AG09319 (cell line): ENCODE data around the gene RNF17.

Source experiments
- DNase-seq: peaks from one replicate; pipeline ENCODE4 v3.0.0-alpha.2; 2010; ENCODE audit warnings: low read depth; ENCODE audit errors: extremely low read depth
- CTCF ChIP-seq: IDR thresholded peaks from 2 replicates; pipeline ENCODE4 v1.5.1; 2011; ENCODE audit warnings: low read depth, mild to moderate bottlenecking, inconsistent platforms, low read length, moderate library complexity

RNF17 gene

GRCh38 chr13:24875566-24875965 lies 111.6 kb downstream of the RNF17 start:
- no peak for TF ChIP-seq CTCF
- DNase-seq = no peak

- no peak for TF ChIP-seq CTCF
- no peak for DNase-seq
These were observed 113.6 kb downstream of the RNF17 start for GRCh38 chr13:24877531-24877930.

- no peak for TF ChIP-seq CTCF
- DNase-seq = no peak
These were observed 114.4 kb downstream of the RNF17 start for GRCh38 chr13:24878340-24878739.

DNA sequence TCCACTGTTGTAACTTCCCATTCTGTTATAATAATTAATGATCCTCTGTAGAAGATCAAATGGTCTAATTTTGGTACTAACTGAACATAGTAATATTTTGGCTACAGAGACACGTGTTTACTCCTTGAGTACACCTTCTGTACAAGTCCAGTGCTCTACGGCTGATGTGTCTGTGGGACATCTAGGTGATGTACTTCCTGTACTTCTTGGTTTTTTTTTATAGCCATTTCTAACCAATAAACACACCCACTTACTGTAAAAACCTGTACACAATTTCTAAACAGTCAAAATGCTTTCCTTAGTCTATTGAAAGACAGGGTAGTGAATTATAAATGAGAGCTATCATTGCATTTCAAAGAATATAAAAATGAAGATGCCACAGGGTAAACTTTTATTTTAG lies 118.7 kb downstream of the RNF17 start:
- no peak for TF ChIP-seq CTCF
- no peak for DNase-seq

GRCh38 chr13:24887759-24888158 lies 123.8 kb downstream of the RNF17 start:
- TF ChIP-seq CTCF = no peak
- DNase-seq = no peak

DNA sequence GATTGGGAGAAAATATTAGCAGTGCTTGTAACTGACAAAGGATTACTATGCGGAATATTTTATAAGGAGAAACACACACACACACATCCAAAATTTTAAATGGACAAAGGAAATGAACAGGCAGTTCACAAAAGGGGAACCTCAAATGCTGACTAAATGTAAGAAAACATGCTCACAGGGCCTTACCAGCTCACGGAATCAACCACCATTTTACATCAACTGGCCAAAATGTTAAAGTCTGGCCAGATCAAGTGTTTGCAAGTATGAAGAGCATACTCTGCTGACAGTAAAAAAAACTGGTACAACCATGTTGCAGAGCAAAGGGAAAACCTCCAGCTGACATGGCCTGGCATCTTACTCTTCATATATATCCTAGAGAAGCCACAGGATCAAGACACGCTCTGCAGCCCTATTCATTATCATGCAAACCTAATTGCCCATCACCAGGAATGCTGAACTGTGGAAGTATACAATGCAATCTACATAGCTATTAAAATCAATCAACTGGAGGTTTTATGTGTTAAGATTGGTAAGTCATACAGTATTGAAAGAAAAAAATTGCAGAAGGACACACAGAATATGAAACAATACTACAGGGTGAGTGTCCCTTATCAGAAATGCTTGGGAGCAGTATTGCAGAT lies 124.4 kb downstream of the RNF17 start:
- TF ChIP-seq CTCF = no peak
- DNase-seq = no peak

DNA sequence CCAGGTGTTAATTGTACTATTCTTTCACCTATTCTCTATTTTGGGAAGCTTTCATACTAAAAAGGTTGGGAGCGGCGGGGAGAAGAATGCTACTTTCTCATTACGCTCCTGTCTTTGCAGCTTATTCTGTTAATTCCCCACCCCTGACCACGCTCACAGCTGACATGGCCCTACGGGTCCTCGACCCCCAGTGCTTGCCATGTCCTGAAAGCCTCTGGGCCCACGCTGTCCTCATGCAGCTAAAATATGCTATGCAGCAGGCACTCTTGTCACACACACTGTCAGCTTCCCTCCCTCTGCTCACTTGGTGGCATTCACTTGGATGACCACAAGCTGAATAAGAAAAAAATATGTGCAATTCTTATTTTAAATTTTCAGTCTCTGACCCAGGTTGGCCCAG lies 126.3 kb downstream of the RNF17 start:
- DNase-seq = no peak
- no peak for TF ChIP-seq CTCF
